MCF 10A (cell line): ENCODE results near the gene OR10D3. TPM values are rescaled to one million over a fixed set of nuclear protein-coding genes. Genes with fewer than 3 reads are reported as not detected.
"Not testable (repeated sequence)": the region's sequence is repeated elsewhere in the genome, so short reads cannot be mapped to it uniquely, and the experiment has no call there.

Experiments
- BruUV-seq: library from RNA; stranded (reverse); fragments of 400-500 nt; replicated peaks from 2 replicates; lab custom pipeline; 2021; lab: Mats Ljungman, UMichigan
- CTCF ChIA-PET: fragments of 300-600 bp; sonication (Branson Sonifier 250); formaldehyde crosslinking; extraction: SDS; loops from one replicate; lab custom pipeline; 2021; ENCODE audit warnings: antibody characterized with exemption, inconsistent platforms; lab: Yijun Ruan, JAX
- POLR2A ChIA-PET: fragments of 300-600, 350-650 bp; sonication (Branson Sonifier 250); formaldehyde crosslinking; extraction: SDS; loops from one replicate; lab custom pipeline; 2020; ENCODE audit warnings: antibody characterized with exemption, inconsistent platforms; lab: Yijun Ruan, JAX
- DNase-seq: peaks from one replicate; pipeline ENCODE4 v3.0.0-alpha.2; 2018; ENCODE audit not compliant: unreplicated experiment
- H3K27ac Mint-ChIP-seq: one replicate; pipeline ENCODE4 v1.8.0; 2022; ENCODE audit warnings: mild to moderate bottlenecking, low read depth, mixed read lengths; ENCODE audit not compliant: unreplicated experiment
- H3K27me3 Mint-ChIP-seq: one replicate; pipeline ENCODE4 v1.8.0; 2022; ENCODE audit warnings: mixed read lengths; ENCODE audit not compliant: insufficient read depth, unreplicated experiment
- H3K36me3 Mint-ChIP-seq: one replicate; pipeline ENCODE4 v1.8.0; 2022; ENCODE audit warnings: mild to moderate bottlenecking, moderate library complexity, mixed read lengths; ENCODE audit not compliant: insufficient read depth, unreplicated experiment
- H3K4me1 Mint-ChIP-seq: one replicate; pipeline ENCODE4 v1.8.0; 2022; ENCODE audit warnings: mixed read lengths; ENCODE audit not compliant: insufficient read depth, unreplicated experiment
- H3K4me3 Mint-ChIP-seq: one replicate; pipeline ENCODE4 v1.8.0; 2022; ENCODE audit warnings: mild to moderate bottlenecking, moderate library complexity, mixed read lengths; ENCODE audit not compliant: unreplicated experiment
- H3K9me3 Mint-ChIP-seq: one replicate; pipeline ENCODE4 v1.8.0; 2022; ENCODE audit warnings: mixed read lengths; ENCODE audit not compliant: unreplicated experiment
- CTCF ChIP-seq: fragments of 200-600 bp; IDR thresholded peaks from one replicate; pipeline ENCODE4 v1.8.0; 2022; ENCODE audit warnings: antibody characterized with exemption, mild to moderate bottlenecking; ENCODE audit not compliant: unreplicated experiment
- intact Hi-C: fragments of 100-400 bp; cut with micrococcal nuclease; formaldehyde crosslinking; loops from 2 replicates; pipeline ENCODE4 v1.14.1; 2022
- total RNA-seq: library from RNA; stranded (reverse); gene quantifications from 2 replicates; pipeline ENCODE4 v1.2.3, GENCODE V29; 2022

Gene OR10D3
- total RNA-seq, 1 experiment from 2014 or later, result not detected

- Mint-ChIP-seq H3K36me3 (no peaks in the 10 kb centered on the region), H3K27ac (no peak overlapping the region), H3K4me1 (no peaks in the 10 kb centered on the region), H3K9me3 (no peaks in the 10 kb centered on the region), H3K27me3 (no peaks in the 10 kb centered on the region), H3K4me3 (no peak overlapping the region)
- ChIA-PET CTCF (interaction anchor here (0.8 kb wide), 1 partner anchor 27 kb away, joined by 3 read pairs; no protein-coding TSS in a partner anchor), POLR2A (interaction anchor here (0.9 to 1.1 kb wide), 2 partner anchors 16 to 42 kb away, joined by 3 read pairs; no protein-coding TSS in a partner anchor)
- intact Hi-C loops, result no loop called here
- no peak for DNase-seq
- TF ChIP-seq CTCF, result no peak
- BruUV-seq, result no TSS peak
Measured at GRCh38 chr11:124167826-124168231, 15.3 kb upstream of the OR10D3 start.

GRCh38 chr11:124168796-124169195 is 14.3 kb upstream of the OR10D3 start:
- no TSS peak for BruUV-seq
- peak; percentile 27 for DNase-seq
- Mint-ChIP-seq H3K27me3 (no peaks in the 10 kb centered on the region), H3K36me3 (no peaks in the 10 kb centered on the region), H3K27ac (no peak overlapping the region), H3K4me1 (no peaks in the 10 kb centered on the region), H3K9me3 (no peaks in the 10 kb centered on the region), H3K4me3 (no peak overlapping the region)
- intact Hi-C loops, result no loop called here
- TF ChIP-seq CTCF, result no peak
- ChIA-PET POLR2A (no interaction called here), CTCF (no interaction called here)

GRCh38 chr11:124170315-124170714 is 12.8 kb upstream of the OR10D3 start:
- H3K27me3 Mint-ChIP-seq, H3K27ac Mint-ChIP-seq, DNase-seq, BruUV-seq, H3K4me3 Mint-ChIP-seq, H3K9me3 Mint-ChIP-seq, intact Hi-C loops, H3K36me3 Mint-ChIP-seq, POLR2A ChIA-PET, CTCF ChIA-PET, H3K4me1 Mint-ChIP-seq: not testable (repeated sequence)

GRCh38 chr11:124170801-124171586 is 12.2 kb upstream of the OR10D3 start:
- CTCF ChIA-PET, result interaction anchor here (0.6 to 1.2 kb wide), 3 partner anchors 18 to 754 kb away, joined by 3 to 4 read pairs (median 4); no protein-coding TSS in a partner anchor
- no peaks in the 10 kb centered on the region for H3K27me3 Mint-ChIP-seq
- no peak for DNase-seq

More at GRCh38 chr11:124170801-124171586, 12.2 kb upstream of the OR10D3 start:
- Mint-ChIP-seq H3K9me3 (no peaks in the 10 kb centered on the region), H3K4me1 (no peaks in the 10 kb centered on the region), H3K27ac (no peak overlapping the region), H3K36me3 (no peaks in the 10 kb centered on the region), H3K4me3 (no peak overlapping the region)
- intact Hi-C loops, result no loop called here
- no TSS peak for BruUV-seq
- TF ChIP-seq CTCF, result no peak
- POLR2A ChIA-PET, result no interaction called here
